CD14-positive monocyte (primary cell): ENCODE results near the gene ACSL6. TPM values are rescaled to one million over a fixed set of nuclear protein-coding genes. Genes with fewer than 3 reads are reported as not detected.

Source experiments
- DNase-seq, 3 donors: peaks; one replicate each; pipeline ENCODE4 v3.0.0-alpha.2; 2011 to 2022
- H2AFZ ChIP-seq: 2 replicates; pipeline ENCODE4 v1.6.0; 2012; ENCODE audit warnings: mild to moderate bottlenecking, low read depth, low read length, inconsistent platforms; ENCODE audit not compliant: insufficient read depth, poor library complexity, severe bottlenecking
- H3K27ac ChIP-seq, 2 donors: 1 replicate in 1 of 2; 2 replicates in 1 of 2; pipeline ENCODE4 v1.5.1; 2012 to 2013; ENCODE audit warnings: low read length in 2 of 2, control low read depth in 1 of 2, inconsistent platforms in 1 of 2, low read depth in 1 of 2, mild to moderate bottlenecking in 1 of 2
- H3K27me3 ChIP-seq, 2 donors: one replicate each; pipeline versions ENCODE4 v1.6.0 to v1.6.1; 2011 to 2013; ENCODE audit warnings: low read length in 2 of 2; ENCODE audit not compliant: control insufficient read depth in 2 of 2, insufficient read depth in 2 of 2
- H3K36me3 ChIP-seq, 2 donors: replicated peaks in 1 of 2; 1 replicate in 1 of 2; 2 replicates in 1 of 2; pipeline versions ENCODE4 v1.5.1 to v1.6.1; 2012 to 2013; ENCODE audit warnings: low read length in 2 of 2, control low read depth in 1 of 2, inconsistent platforms in 1 of 2, mild to moderate bottlenecking in 1 of 2; ENCODE audit not compliant: insufficient read depth in 2 of 2, control insufficient read depth in 1 of 2
- H3K4me1 ChIP-seq, 2 donors: 1 replicate in 1 of 2; 2 replicates in 1 of 2; pipeline versions ENCODE4 v1.5.1 to v1.6.1; 2012 to 2013; ENCODE audit warnings: low read length in 2 of 2, control low read depth in 1 of 2, inconsistent platforms in 1 of 2, mild to moderate bottlenecking in 1 of 2, moderate library complexity in 1 of 2; ENCODE audit not compliant: insufficient read depth in 2 of 2, control insufficient read depth in 1 of 2
- H3K4me2 ChIP-seq: replicated peaks from 2 replicates; pipeline ENCODE3; 2012; ENCODE audit warnings: low read length, moderate library complexity, mild to moderate bottlenecking; ENCODE audit not compliant: poor library complexity, severe bottlenecking; ENCODE audit errors: extremely low read depth
- H3K4me3 ChIP-seq, 3 experiments: fragments of 200-600 bp in 1 of 3; sonication (generic) in 1 of 3; replicated peaks in 1 of 3; 1 replicate in 2 of 3; 2 replicates in 1 of 3; pipeline ENCODE4 v1.5.1; 2011 to 2013; ENCODE audit warnings: low read length in 3 of 3, mild to moderate bottlenecking in 3 of 3, control low read depth in 2 of 3, low read depth in 2 of 3, inconsistent platforms in 1 of 3, moderate library complexity in 1 of 3
- H3K79me2 ChIP-seq: 2 replicates; pipeline ENCODE4 v1.6.0; 2012; ENCODE audit warnings: mild to moderate bottlenecking, control low read depth, inconsistent platforms, low read length, moderate library complexity; ENCODE audit not compliant: insufficient read depth
- H3K9ac ChIP-seq: 2 replicates; pipeline ENCODE4 v1.6.0; 2017; ENCODE audit warnings: low read length, mild to moderate bottlenecking; ENCODE audit not compliant: insufficient read depth, poor library complexity, severe bottlenecking
- H3K9me3 ChIP-seq, 2 donors: replicated peaks in 1 of 2; 1 replicate in 1 of 2; 2 replicates in 1 of 2; pipeline versions ENCODE4 v1.5.1 to v1.6.1; 2012 to 2013; ENCODE audit warnings: low read length in 2 of 2, control low read depth in 1 of 2; ENCODE audit not compliant: control insufficient read depth in 1 of 2, insufficient read depth in 1 of 2
- H4K20me1 ChIP-seq: 2 replicates; pipeline ENCODE4 v1.6.0; 2012; ENCODE audit warnings: mild to moderate bottlenecking, low read length, control low read depth, moderate library complexity; ENCODE audit not compliant: insufficient read depth
- H3K27ac Mint-ChIP-seq, 7 donors: one replicate each; pipeline ENCODE4 v1.8.0; 2020; ENCODE audit warnings: mild to moderate bottlenecking in 7 of 7, mixed read lengths in 7 of 7, moderate library complexity in 6 of 7, inconsistent platforms in 2 of 7
- H3K27me3 Mint-ChIP-seq, 3 donors: one replicate each; pipeline ENCODE4 v1.8.0; 2021 to 2022; ENCODE audit warnings: low read depth in 3 of 3, mild to moderate bottlenecking in 3 of 3, mixed read lengths in 3 of 3, moderate library complexity in 3 of 3, inconsistent platforms in 1 of 3
- H3K36me3 Mint-ChIP-seq, 2 donors: one replicate each; pipeline ENCODE4 v1.8.0; 2020; ENCODE audit warnings: mixed read lengths in 2 of 2, inconsistent platforms in 1 of 2, mild to moderate bottlenecking in 1 of 2
- H3K4me1 Mint-ChIP-seq: one replicate; pipeline ENCODE4 v1.8.0; 2020; ENCODE audit warnings: mild to moderate bottlenecking, mixed read lengths
- H3K4me3 Mint-ChIP-seq, 2 donors: one replicate each; pipeline ENCODE4 v1.8.0; 2020; ENCODE audit warnings: mild to moderate bottlenecking in 2 of 2, mixed read lengths in 2 of 2, moderate library complexity in 1 of 2
- H3K9me3 Mint-ChIP-seq, 7 donors: one replicate each; pipeline ENCODE4 v1.8.0; 2020 to 2022; ENCODE audit warnings: mixed read lengths in 7 of 7, mild to moderate bottlenecking in 6 of 7, moderate library complexity in 6 of 7, inconsistent platforms in 2 of 7
- CTCF ChIP-seq: fragments of 200-600 bp; IDR thresholded peaks from one replicate; pipeline ENCODE4 v1.8.0; 2022; ENCODE audit warnings: antibody characterized with exemption, mild to moderate bottlenecking
- WGBS: methylation state at CpG from one replicate; pipeline ENCODE4 v1.1.5; 2013; ENCODE audit warnings: missing lambda C conversion rate; ENCODE audit not compliant: insufficient coverage; 5-methylcytosine and 5-hydroxymethylcytosine counted together
- intact Hi-C, 2 donors: fragments of 100-400 bp; cut with micrococcal nuclease; formaldehyde crosslinking; loops; one replicate each; pipeline versions ENCODE4 v1.15.0 to v1.15.1; 2023
- polyA plus RNA-seq, 3 donors: library from polyadenylated mRNA; depleted of rRNA in 1 of 3; unstranded in 2 of 3; stranded (reverse) in 1 of 3; fragments of 300-500 nt in 2 of 3; fragments of >200 nt in 1 of 3; fragmentation: Illumina TruSeq in 2 of 3; gene quantifications; 1 replicate in 2 of 3; 2 replicates in 1 of 3; pipeline ENCODE4 v1.2.3, GENCODE V29; 2012 to 2021

The ACSL6 gene
- polyA plus RNA-seq, 3 donors = 0.45 TPM; not detected in 2

DNA sequence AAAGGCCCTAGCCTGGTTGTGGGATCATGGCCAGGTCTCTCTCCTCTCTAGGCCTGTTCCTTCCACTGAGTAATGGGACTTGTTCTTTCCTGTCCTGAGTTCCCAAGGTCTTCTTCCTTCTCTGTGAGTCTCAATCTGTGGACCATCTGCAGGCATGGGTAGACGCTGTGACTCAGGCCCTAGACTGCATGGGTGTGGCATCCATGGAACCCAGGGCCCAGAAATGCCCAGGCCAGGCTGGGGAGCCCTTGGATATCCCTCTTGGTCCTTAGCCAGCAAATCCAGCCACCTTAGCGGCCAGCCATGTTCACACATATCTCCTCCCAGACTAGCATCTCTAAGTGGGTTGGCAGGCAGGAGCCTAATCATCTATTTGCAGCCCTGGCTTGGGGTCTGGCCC is 2.3 kb upstream of the ACSL6 start:
- peaks cover 0 to 2% of the 10 kb centered on the region in 2 donors for H3K36me3 Mint-ChIP-seq
- Histone ChIP-seq H3K9ac (no peak overlapping the region), H3K4me1 (peaks cover 6 to 11% of the 10 kb centered on the region in 2 donors), H3K27ac (no peak overlapping the region), H3K4me2 (no peak overlapping the region), H3K36me3 (no peaks in the 10 kb centered on the region), H2AFZ (no peak overlapping the region), H3K9me3 (peaks cover 0 to 14% of the 10 kb centered on the region in 2 donors), H3K79me2 (no peaks in the 10 kb centered on the region), H3K4me3 (no peak overlapping the region), H3K27me3 (peaks cover 39 to 73% of the 10 kb centered on the region in 2 donors), H4K20me1 (no peaks in the 10 kb centered on the region)
- DNase-seq = no peak
- peaks cover 12% of the 10 kb centered on the region for H3K4me1 Mint-ChIP-seq
- no peak overlapping the region for H3K27ac Mint-ChIP-seq
- WGBS = 100% methylated on average over 2 of the region's 2 CpGs
- peaks cover 56 to 86% (median 64%) of the 10 kb centered on the region in 3 donors for H3K27me3 Mint-ChIP-seq
- peaks cover 0 to 14% (median 7%) of the 10 kb centered on the region in 7 donors for H3K9me3 Mint-ChIP-seq
- no peak for TF ChIP-seq CTCF
- intact Hi-C loops = no loop called here
- H3K4me3 Mint-ChIP-seq = peak overlapping the region in 1 of 2 donors; percentile 5

DNA sequence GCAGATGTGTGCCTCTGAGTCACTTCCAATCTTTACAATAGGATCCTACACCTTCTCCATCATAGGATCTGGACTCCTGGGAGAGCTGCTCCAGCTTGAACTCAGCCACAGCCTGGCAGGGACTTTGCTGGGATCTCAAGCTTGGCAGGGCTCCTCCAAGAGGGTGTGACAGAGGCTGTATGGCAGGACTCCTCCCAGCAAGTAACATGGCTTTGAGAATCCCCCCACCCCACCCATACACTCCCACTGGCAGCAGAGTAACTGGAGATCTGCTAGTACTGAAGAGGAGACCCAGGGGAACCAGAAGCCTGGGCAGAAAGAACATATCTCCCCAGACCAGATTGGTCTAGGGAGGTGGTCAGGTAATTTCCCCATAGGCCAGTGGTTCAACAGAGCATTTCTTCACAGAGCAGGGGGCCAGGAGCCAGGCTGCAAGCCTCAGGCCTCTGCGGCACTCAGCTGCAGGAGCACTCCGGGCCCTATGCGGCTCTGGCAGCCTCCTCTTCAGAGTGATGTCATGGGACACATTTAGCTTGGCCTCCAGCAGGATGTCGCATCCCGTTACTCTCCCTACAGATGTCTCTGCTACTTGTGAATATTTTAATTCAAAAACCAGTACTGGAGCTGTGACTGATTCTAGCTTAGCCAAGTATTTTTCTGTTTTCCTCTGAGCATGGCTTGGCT is 1.7 kb upstream of the ACSL6 start:
- TF ChIP-seq CTCF = no peak
- Mint-ChIP-seq H3K4me1 (peaks cover 12% of the 10 kb centered on the region), H3K36me3 (peaks cover 0 to 2% of the 10 kb centered on the region in 2 donors), H3K27ac (no peak overlapping the region), H3K27me3 (peaks cover 53 to 90% (median 64%) of the 10 kb centered on the region in 3 donors), H3K4me3 (peak overlapping the region in 1 of 2 donors; percentile 73), H3K9me3 (peaks cover 0 to 14% (median 7%) of the 10 kb centered on the region in 7 donors)
- H3K9ac ChIP-seq = no peak overlapping the region
- H3K27me3 ChIP-seq = peaks cover 39 to 77% of the 10 kb centered on the region in 2 donors
- H3K4me1 ChIP-seq = peaks cover 6 to 11% of the 10 kb centered on the region in 2 donors
- intact Hi-C loops = no loop called here
- H2AFZ ChIP-seq = no peak overlapping the region
- H3K79me2 ChIP-seq = no peaks in the 10 kb centered on the region
- H3K4me3 ChIP-seq = no peak overlapping the region
- no peaks in the 10 kb centered on the region for H4K20me1 ChIP-seq
- WGBS = 100% methylated on average over 3 of the region's 5 CpGs
- H3K36me3 ChIP-seq = no peaks in the 10 kb centered on the region
- H3K27ac ChIP-seq = no peak overlapping the region
- peaks cover 0 to 14% of the 10 kb centered on the region in 2 donors for H3K9me3 ChIP-seq
- DNase-seq = no peak
- no peak overlapping the region for H3K4me2 ChIP-seq
